Measurements from ENCODE around the gene LCE4A. TPM values are rescaled to one million over a fixed set of nuclear protein-coding genes. Genes with fewer than 3 reads are reported as not detected.
"Not testable (repeated sequence)": the region's sequence is repeated elsewhere in the genome, so short reads cannot be mapped to it uniquely, and the experiment has no call there.

Gene LCE4A
- total RNA-seq, 1 experiment from 2014 or later, result not detected

DNA sequence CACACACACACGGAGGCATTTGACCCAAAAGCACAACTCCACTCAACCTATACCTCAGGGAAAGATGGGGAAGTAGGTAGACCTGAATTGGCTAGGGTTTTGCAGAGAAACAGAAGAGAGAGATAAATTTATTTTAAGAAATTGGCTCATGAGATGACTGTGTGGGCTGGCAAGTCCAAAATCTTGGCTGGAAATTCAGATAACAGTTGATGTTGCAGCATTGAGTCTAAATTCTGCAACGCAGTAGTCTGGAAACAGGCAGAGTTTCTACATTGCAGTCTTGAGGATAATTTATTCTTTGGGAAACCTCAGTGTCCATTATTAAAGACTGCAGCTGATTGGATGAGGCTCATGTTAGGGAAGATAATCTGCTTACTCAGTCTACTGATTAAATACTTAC is 26.3 kb upstream of the LCE4A start:
- Histone ChIP-seq H3K36me3 (ENCODE audit: control insufficient read depth, insufficient read depth, low read length) (no peaks in the 10 kb centered on the region), H3K4me3 (ENCODE audit: low read depth, low read length) (no peak overlapping the region), H3K27me3 (replicated peaks; ENCODE audit: control insufficient read depth, insufficient read depth, low read length) (no peaks in the 10 kb centered on the region; the same call in 1 of the 2 replicates), H3K4me1 (no peaks in the 10 kb centered on the region), H3K9me3 (no peaks in the 10 kb centered on the region)
- H3K9me3 Mint-ChIP-seq (ENCODE audit: unreplicated experiment), result no peaks in the 10 kb centered on the region
- TF ChIP-seq, protein P1, sequence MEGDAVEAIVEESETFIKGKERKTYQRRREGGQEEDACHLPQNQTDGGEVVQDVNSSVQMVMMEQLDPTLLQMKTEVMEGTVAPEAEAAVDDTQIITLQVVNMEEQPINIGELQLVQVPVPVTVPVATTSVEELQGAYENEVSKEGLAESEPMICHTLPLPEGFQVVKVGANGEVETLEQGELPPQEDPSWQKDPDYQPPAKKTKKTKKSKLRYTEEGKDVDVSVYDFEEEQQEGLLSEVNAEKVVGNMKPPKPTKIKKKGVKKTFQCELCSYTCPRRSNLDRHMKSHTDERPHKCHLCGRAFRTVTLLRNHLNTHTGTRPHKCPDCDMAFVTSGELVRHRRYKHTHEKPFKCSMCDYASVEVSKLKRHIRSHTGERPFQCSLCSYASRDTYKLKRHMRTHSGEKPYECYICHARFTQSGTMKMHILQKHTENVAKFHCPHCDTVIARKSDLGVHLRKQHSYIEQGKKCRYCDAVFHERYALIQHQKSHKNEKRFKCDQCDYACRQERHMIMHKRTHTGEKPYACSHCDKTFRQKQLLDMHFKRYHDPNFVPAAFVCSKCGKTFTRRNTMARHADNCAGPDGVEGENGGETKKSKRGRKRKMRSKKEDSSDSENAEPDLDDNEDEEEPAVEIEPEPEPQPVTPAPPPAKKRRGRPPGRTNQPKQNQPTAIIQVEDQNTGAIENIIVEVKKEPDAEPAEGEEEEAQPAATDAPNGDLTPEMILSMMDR (IDR thresholded peaks at IDR 0.05; ENCODE audit: insufficient read depth in 1 of 2, low read depth in 1 of 2, low read length in 1 of 2, severe bottlenecking in 1 of 2, unreplicated experiment in 1 of 2), result no peak
- H3K4me1 Mint-ChIP-seq (ENCODE audit: low read depth, unreplicated experiment), result no peaks in the 10 kb centered on the region
- H3K36me3 Mint-ChIP-seq (ENCODE audit: insufficient read depth, unreplicated experiment), result no peaks in the 10 kb centered on the region
- intact Hi-C loops (cut with micrococcal nuclease; ENCODE audit: unreplicated experiment), result no loop called here
- no peak overlapping the region for H3K27ac Mint-ChIP-seq (ENCODE audit: unreplicated experiment)
- CTCF ChIA-PET, result no interaction called here
- no peak overlapping the region for H3K4me3 Mint-ChIP-seq (ENCODE audit: unreplicated experiment)
- H3K27me3 Mint-ChIP-seq (ENCODE audit: insufficient read depth, unreplicated experiment), result peaks cover 11% of the 10 kb centered on the region
- POLR2A ChIA-PET, result no interaction called here
- BruUV-seq (replicated peaks), result no TSS peak
- DNase-seq, result no peak

DNA sequence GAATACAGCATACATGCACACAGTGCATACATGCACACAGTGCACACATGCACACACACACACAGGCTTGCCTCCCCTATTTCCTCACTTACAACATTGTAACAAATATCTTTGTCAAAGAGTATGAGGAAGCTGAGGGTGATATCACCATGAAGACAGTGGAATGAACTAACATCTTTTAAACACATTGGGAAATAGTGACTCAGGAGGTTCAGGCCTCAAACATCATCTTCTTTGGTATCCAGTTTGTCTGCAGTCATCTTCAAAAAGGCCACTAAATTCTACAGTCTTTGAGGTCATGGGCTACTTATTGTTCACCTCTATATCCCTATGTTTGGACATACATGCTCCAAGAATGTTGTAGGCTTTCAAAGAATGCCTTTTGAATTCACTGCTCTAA is 24.1 kb upstream of the LCE4A start:
- no peak for DNase-seq
- no peak overlapping the region for H3K4me3 Mint-ChIP-seq (ENCODE audit: unreplicated experiment)

DNA sequence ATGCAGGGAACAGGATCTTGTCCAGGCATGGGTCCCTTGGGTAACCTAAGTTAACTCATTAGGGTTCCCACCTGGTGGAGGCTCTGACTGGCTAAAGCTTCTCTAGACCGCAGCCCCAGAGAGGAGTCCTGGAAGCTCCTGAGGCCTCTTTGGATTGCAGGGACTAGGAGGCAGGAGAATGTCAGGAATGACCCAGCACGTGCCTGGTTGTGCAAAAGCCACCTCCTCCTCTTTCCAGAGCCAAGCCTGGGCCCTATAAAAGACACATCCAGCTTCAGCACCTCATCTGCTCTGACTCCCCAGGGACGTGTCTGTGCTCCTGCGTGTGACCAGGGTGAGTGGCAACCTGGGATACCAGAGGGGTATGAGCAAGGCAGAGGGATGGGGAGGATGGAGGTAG is 22.1 kb upstream of the LCE4A start, which contains the start of gene LCE2B:
TSS of gene LCE2B (plus strand) at position 301 of the 400 bp plus-strand sequence. CDS start 721 bp downstream, outside the sequence.
- CTCF ChIA-PET; H3K9me3 Mint-ChIP-seq (ENCODE audit: unreplicated experiment); H3K4me3 ChIP-seq (ENCODE audit: low read depth, low read length); H3K4me3 Mint-ChIP-seq (ENCODE audit: unreplicated experiment); intact Hi-C loops (cut with micrococcal nuclease; ENCODE audit: unreplicated experiment); H3K36me3 Mint-ChIP-seq (ENCODE audit: insufficient read depth, unreplicated experiment); H3K4me1 ChIP-seq; BruUV-seq (replicated peaks); H3K27me3 ChIP-seq (replicated peaks; ENCODE audit: control insufficient read depth, insufficient read depth, low read length); POLR2A ChIA-PET; DNase-seq; H3K36me3 ChIP-seq (ENCODE audit: control insufficient read depth, insufficient read depth, low read length); H3K27ac Mint-ChIP-seq (ENCODE audit: unreplicated experiment); H3K9me3 ChIP-seq; H3K4me1 Mint-ChIP-seq (ENCODE audit: low read depth, unreplicated experiment): not testable (repeated sequence)
- peaks cover 20% of the 10 kb centered on the region for H3K27me3 Mint-ChIP-seq (ENCODE audit: insufficient read depth, unreplicated experiment)

More for the DNA sequence above, 24.1 kb upstream of the LCE4A start:
- Histone ChIP-seq H3K27me3 (replicated peaks; ENCODE audit: control insufficient read depth, insufficient read depth, low read length) (no peaks in the 10 kb centered on the region; the same call in 1 of the 2 replicates), H3K9me3 (no peaks in the 10 kb centered on the region), H3K36me3 (ENCODE audit: control insufficient read depth, insufficient read depth, low read length) (no peaks in the 10 kb centered on the region), H3K4me1 (no peaks in the 10 kb centered on the region), H3K4me3 (ENCODE audit: low read depth, low read length) (no peak overlapping the region)
- Mint-ChIP-seq H3K36me3 (ENCODE audit: insufficient read depth, unreplicated experiment) (no peaks in the 10 kb centered on the region), H3K9me3 (ENCODE audit: unreplicated experiment) (no peaks in the 10 kb centered on the region), H3K27ac (ENCODE audit: unreplicated experiment) (no peak overlapping the region), H3K4me1 (ENCODE audit: low read depth, unreplicated experiment) (no peaks in the 10 kb centered on the region), H3K27me3 (ENCODE audit: insufficient read depth, unreplicated experiment) (peaks cover 13% of the 10 kb centered on the region)
- intact Hi-C loops (cut with micrococcal nuclease; ENCODE audit: unreplicated experiment), result no loop called here
- POLR2A ChIA-PET, result no interaction called here
- TF ChIP-seq, protein P1 (IDR thresholded peaks at IDR 0.05; ENCODE audit: insufficient read depth in 1 of 2, low read depth in 1 of 2, low read length in 1 of 2, severe bottlenecking in 1 of 2, unreplicated experiment in 1 of 2), result no peak
- no TSS peak for BruUV-seq (replicated peaks)
- CTCF ChIA-PET, result no interaction called here
